ENCODE data around the gene PROZ.

DNA sequence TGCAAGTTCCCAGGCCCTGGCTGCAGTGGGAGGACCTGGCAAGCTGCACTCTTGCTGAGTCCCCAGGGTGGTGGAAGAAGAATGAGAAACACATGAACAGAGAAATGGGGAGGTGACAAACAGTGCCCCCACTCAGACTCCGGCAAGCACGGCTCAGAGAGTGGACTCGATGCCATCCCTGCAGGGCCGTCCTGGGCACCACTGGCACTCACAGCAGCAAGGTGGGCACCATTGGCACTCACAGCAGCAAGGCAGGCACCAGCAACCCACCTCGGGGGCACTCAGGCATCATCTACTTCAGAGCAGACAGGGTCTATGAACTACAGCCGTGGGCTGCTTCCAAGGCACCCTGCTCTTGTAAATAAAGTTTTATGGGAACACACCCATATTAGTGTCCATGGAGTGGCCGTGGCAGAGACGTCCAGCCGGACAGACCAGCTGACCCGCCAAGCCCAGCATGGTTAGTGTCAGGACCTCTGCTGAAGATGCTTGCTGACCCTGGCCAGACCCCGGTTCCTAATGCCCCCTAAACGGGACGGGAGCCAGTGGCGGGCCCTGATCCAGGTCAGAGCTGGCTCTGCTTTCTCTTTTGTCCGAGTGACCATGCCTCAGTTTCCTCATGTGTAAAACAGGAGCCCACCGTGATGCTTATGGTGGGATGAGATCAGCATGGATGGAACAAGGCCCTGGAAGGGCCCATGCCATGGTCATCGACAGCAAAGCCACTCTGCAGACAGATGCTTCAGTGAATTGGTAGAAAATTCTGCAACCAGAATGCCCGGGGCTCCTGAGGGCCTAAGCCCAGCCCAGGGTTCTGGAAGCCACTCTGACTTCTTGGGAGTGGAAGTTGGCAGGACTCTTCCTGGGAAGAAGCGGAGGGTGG is 37.9 kb upstream of the PROZ start:
- no peak for TF ChIP-seq POLR2AphosphoS5 (IDR thresholded peaks at IDR 0.05; ENCODE audit: low read depth, low read length)
- TF ChIP-seq, protein P1, sequence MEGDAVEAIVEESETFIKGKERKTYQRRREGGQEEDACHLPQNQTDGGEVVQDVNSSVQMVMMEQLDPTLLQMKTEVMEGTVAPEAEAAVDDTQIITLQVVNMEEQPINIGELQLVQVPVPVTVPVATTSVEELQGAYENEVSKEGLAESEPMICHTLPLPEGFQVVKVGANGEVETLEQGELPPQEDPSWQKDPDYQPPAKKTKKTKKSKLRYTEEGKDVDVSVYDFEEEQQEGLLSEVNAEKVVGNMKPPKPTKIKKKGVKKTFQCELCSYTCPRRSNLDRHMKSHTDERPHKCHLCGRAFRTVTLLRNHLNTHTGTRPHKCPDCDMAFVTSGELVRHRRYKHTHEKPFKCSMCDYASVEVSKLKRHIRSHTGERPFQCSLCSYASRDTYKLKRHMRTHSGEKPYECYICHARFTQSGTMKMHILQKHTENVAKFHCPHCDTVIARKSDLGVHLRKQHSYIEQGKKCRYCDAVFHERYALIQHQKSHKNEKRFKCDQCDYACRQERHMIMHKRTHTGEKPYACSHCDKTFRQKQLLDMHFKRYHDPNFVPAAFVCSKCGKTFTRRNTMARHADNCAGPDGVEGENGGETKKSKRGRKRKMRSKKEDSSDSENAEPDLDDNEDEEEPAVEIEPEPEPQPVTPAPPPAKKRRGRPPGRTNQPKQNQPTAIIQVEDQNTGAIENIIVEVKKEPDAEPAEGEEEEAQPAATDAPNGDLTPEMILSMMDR (IDR thresholded peaks at IDR 0.05 in 2 of 3, conservative IDR thresholded peaks at IDR 0.05 in 1 of 3; ENCODE audit: borderline replicate concordance in 1 of 3, insufficient read depth in 1 of 3, low read depth in 2 of 3, low read length in 2 of 3): no peak
- no peak for TF ChIP-seq SP1 (IDR thresholded peaks at IDR 0.05; ENCODE audit: low read depth)
- TF ChIP-seq POLR2A (IDR thresholded peaks at IDR 0.05; ENCODE audit: borderline replicate concordance, extremely low read depth, insufficient read depth, insufficient read length): no peak
- no peak for TF ChIP-seq TCF7L2 (IDR thresholded peaks at IDR 0.05; ENCODE audit: borderline replicate concordance, extremely low read depth, insufficient read depth, insufficient read length)
- no peak for TF ChIP-seq YY1 (IDR thresholded peaks at IDR 0.05; ENCODE audit: extremely low read depth, insufficient replicate concordance, low read depth, low read length)
- no peak for TF ChIP-seq RAD21 (IDR thresholded peaks at IDR 0.05; ENCODE audit: low read depth)
- TF ChIP-seq EGR1 (IDR thresholded peaks at IDR 0.05; ENCODE audit: low read depth): no peak
- TF ChIP-seq, protein P2, sequence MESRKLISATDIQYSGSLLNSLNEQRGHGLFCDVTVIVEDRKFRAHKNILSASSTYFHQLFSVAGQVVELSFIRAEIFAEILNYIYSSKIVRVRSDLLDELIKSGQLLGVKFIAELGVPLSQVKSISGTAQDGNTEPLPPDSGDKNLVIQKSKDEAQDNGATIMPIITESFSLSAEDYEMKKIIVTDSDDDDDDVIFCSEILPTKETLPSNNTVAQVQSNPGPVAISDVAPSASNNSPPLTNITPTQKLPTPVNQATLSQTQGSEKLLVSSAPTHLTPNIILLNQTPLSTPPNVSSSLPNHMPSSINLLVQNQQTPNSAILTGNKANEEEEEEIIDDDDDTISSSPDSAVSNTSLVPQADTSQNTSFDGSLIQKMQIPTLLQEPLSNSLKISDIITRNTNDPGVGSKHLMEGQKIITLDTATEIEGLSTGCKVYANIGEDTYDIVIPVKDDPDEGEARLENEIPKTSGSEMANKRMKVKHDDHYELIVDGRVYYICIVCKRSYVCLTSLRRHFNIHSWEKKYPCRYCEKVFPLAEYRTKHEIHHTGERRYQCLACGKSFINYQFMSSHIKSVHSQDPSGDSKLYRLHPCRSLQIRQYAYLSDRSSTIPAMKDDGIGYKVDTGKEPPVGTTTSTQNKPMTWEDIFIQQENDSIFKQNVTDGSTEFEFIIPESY (IDR thresholded peaks at IDR 0.05; ENCODE audit: extremely low read depth, insufficient replicate concordance, low read length): no peak

Measured in HCT116 (cell line).